Esophagus muscularis mucosa (tissue), 4 donors: ENCODE results near the gene MTHFD2.

Source experiments
- CTCF ChIP-seq, 3 experiments: fragments of 200-600 bp in 2 of 3; fragments of 450-650 bp in 1 of 3; sonication (generic) in 2 of 3; IDR thresholded peaks; one replicate each; pipeline ENCODE4 v1.5.1; 2017 to 2019; ENCODE audit warnings: antibody characterized with exemption in 3 of 3, mild to moderate bottlenecking in 2 of 3, moderate library complexity in 1 of 3
- EP300 ChIP-seq: sonication (generic); formaldehyde crosslinking; IDR thresholded peaks from one replicate; pipeline ENCODE4 v1.6.1; 2017; ENCODE audit warnings: antibody characterized with exemption
- POLR2A ChIP-seq: fragments of 450-650 bp; IDR thresholded peaks from one replicate; pipeline ENCODE4 v1.6.1; 2017; ENCODE audit warnings: antibody characterized with exemption, moderate library complexity, mild to moderate bottlenecking, low read depth
- POLR2AphosphoS5 ChIP-seq, 2 donors: sonication (generic); formaldehyde crosslinking; IDR thresholded peaks; one replicate each; pipeline ENCODE4 v1.6.1; 2017; ENCODE audit warnings: antibody characterized with exemption in 2 of 2

- TF ChIP-seq POLR2A (no peak), CTCF (IDR thresholded peaks at IDR 0.05) (no peak), POLR2AphosphoS5 (IDR thresholded peaks at IDR 0.05) (no peak), EP300 (no peak)
These were observed 16.7 kb upstream of the MTHFD2 start for GRCh38 chr2:74181739-74182138.
